GM21619 (cell line): Measurements from ENCODE around the gene TLE4.
"Not testable (repeated sequence)": the region's sequence is repeated elsewhere in the genome, so short reads cannot be mapped to it uniquely, and the experiment has no call there.

Experiments
- ATAC-seq: cut with Tn5 transposase; IDR thresholded peaks from one replicate; pipeline ENCODE4 v1.9.1; 2021; ENCODE audit not compliant: unreplicated experiment

The TLE4 gene

GRCh38 chr9:79571309-79572031, at the start of gene TLE4:
TSS of gene TLE4 (plus strand) at chr9:79571965. CDS start at chr9:79572791, 826 bp downstream.
- peak; percentile 84 for ATAC-seq

GRCh38 chr9:79522793-79523192, 49.0 kb upstream of the TLE4 start:
- ATAC-seq = no peak

DNA sequence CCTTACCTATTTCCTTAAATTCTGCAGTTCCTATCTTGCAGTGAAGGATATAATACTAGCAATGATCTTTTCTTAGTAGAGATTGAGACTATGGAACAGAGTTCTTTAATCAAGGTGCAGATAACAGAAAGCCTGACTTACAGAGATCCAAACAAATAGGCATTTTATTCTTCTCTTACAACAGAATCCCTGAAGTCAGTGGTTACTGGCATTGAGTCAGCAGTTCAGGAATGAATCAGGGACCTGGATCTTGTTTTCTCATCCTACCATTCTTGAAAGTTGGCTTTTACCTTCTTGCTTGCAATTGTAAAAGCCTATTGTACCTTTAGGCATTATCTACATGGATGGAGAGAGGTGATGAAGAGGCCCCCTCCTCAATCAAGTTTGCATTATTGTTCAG, 47.5 kb upstream of the TLE4 start:
- no peak for ATAC-seq

- no peak for ATAC-seq
These were observed 45.6 kb upstream of the TLE4 start for GRCh38 chr9:79526149-79526672.

DNA sequence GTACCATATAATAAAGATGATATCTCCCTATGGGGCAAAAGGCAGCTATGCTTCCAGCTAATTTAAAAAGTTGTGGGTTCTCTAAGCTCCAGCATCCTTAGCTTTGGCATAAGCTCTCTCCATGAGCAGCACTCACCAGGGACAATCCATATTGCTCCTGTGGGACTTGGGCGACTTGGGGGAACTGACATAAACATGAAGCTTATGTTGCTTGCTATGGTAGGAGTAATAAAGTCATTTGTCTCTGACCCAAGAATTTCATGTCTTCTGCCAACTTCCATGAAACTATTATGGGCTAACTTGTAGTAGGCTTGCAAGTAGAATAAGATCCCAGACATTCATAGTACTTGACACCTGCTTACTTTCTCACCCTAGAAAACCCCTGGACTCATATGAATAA, 36.2 kb upstream of the TLE4 start:
- no peak for ATAC-seq

DNA sequence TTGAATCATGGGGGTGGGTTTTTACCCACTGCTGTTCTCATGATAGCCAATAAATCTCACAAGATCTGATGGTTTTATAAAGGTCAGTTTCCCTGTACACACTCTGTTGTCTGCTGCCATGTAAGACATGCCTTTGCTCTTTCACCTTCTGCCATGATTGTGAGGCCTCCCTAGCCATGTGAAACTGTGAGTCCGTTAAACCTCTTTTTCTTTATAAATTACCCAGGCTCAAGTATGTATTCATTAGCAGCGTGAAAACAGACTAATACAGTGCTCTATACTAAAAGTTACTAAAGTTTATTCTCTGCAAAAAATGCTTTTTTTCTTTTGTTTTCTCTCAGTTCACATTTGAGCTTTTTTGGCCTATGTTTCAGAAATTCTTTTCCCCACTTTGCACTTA, 33.9 kb upstream of the TLE4 start:
- ATAC-seq = no peak

GRCh38 chr9:79542735-79543620, 28.8 kb upstream of the TLE4 start:
- no peak for ATAC-seq

DNA sequence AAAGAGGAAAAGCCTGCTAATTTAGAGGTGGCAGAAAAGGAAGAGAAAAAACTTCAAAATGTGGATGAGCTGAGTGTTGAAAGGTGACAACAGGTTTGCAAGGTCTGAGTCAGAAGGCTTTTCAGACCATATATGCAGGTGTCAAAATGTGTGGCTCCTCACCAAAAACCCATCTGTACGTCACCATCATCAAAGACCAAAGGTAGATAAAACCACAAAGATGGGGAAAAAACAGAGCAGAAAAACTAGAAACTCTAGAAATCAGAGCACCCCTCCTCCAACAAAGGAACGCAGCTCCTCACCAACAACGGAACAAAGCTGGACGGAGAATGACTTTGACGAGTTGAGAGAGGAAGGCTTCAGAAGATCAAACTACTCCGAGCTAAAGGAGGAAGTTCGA, 27.4 kb upstream of the TLE4 start:
- not testable (repeated sequence) for ATAC-seq

DNA sequence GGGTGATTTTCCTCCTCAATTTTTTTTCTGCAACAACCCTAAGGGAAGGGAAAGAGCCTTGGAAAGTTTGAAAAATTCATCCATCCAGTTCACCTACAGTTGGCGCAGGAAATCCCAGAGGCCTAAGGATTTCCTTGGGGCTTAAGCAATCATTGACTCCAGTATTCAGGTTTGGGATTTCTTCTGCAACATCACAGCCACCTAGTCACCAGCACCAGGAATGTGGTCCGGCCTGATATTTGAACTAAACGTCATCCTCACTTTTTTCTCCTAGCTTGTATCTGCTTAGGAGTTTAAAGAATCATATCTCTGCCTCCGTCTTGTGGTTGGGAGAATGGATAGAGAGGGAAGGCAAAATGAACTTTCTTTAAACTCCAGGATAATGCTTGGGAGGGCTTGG, 20.2 kb upstream of the TLE4 start:
- ATAC-seq = no peak

DNA sequence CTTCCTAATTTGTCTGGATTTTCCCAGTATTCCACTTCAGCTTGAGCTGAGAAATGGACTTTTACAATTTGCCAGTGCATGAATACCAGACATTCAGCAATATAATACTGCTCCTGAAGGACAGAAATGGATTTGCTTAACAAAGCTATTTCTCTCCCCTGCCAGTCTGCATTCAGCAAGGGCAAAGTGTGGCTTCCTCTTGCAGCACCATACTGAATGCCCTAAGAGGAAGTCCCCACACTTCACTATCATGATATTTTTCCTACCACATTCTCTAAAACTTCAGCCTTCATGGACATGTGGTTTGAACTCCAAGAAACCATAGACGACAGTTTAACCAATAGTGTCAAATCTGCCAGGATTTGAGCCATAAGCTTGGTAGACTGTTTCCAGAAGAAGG, 19.8 kb upstream of the TLE4 start:
- ATAC-seq = no peak

GRCh38 chr9:79555474-79556089, 16.2 kb upstream of the TLE4 start:
- ATAC-seq = no peak

- ATAC-seq = no peak
These were observed 12.1 kb upstream of the TLE4 start for GRCh38 chr9:79559495-79560181.

- no peak for ATAC-seq
These were observed 8.9 kb upstream of the TLE4 start for GRCh38 chr9:79562749-79563386.

DNA sequence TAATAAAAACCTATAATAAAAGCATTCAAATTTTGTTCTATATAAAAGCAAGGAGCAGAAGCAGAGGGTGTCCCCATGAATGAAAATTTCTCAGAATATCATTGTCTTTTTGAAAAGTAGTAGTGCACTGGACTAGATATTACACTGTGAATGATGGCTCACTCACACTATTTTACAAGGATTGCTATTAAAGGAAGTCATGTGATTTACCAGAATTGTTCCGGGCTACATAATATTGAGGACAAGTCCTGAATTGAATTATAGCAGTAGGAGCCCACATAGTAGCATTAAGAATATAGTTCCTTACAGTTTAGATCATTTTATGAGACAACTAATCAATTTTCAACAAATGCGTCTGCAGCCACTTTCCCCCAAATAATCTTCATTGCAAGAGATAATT, 7.7 kb upstream of the TLE4 start:
- ATAC-seq = no peak

GRCh38 chr9:79565245-79565644, 6.5 kb upstream of the TLE4 start:
- peak; percentile 95 for ATAC-seq

GRCh38 chr9:79567671-79568098, 4.1 kb upstream of the TLE4 start:
- ATAC-seq = no peak

DNA sequence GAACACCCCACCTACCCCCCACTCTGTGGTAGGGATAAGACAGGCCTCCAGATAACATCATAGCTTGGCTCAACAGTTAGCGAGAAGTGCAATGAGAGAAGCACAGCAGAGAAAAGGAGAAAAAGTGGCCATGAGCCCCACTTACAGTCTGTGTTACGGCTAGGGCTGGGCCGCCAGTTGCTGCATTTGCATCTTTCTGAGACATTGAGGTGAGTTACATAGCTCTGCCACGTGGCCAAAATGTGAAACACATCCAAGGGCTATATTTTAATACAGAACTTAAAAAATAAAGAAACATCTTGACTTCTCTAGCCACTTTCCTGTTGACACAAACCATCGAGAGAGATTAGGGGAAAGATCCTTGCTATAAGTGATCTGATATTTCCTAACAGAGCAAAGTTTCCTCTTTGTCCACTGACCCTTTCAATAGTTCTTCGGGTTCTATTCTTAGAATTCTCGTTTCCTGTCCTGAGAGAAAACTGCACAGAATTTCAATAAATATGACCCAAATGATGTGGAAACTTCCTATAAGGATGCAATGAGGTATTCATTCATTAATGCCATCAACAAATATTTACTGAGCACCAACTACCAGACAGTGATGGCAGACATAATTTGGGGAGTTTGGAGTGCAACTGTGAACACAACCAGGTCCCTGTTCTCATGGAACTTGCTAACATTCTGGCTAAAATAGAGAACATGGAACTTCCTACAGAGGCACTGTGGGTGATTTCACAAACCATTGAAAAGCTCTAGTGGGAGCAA, 3.2 kb upstream of the TLE4 start:
- no peak for ATAC-seq

DNA sequence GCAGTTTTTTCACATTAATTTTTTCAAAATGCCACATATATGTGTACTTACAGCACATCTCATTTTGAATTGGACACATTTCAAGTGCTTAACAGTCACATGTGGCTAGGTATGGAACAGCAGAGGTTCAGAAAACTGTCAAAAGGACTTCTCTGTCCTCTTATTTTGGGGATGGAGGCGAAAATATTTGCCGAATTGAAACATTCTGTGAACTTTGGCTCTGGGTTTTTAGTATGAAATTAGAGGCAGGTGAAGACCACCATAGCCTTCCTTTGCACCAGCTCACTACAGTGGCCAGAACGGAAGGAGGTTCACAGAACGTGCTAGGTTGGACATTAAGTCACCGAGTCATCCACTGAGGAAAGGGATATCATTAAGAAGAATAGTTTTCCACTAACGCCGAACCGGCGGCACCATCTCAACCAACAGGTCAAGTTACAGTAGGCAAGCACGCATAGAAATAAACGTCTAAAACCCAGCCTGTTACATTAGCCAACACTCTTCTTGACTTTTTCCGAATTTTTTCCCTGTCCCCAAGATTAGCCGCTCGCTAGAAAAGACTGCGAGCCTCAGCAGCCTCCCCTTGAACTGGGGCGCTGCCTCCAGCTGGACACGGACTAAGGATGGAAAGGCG, 1.8 kb upstream of the TLE4 start:
- ATAC-seq = no peak
